GM10266 (cell line): ENCODE measurements around the gene OR10A4.
A peak's percentile ranks its signal among the peaks of the same experiment; 100 is the strongest.
"Not testable (repeated sequence)": the region's sequence is repeated elsewhere in the genome, so short reads cannot be mapped to it uniquely, and the experiment has no call there.

Experiments used
- DNase-seq: peaks from one replicate; pipeline ENCODE4 v3.0.0; 2012; ENCODE audit errors: extremely low spot score
- CTCF ChIP-seq: IDR thresholded peaks from 2 replicates; pipeline ENCODE4 v1.5.1; 2012; ENCODE audit warnings: mild to moderate bottlenecking, low read depth; ENCODE audit not compliant: control insufficient read depth, insufficient read depth; ENCODE audit errors: missing control alignments

The OR10A4 gene

GRCh38 chr11:6895010-6895409 lies 18.6 kb downstream of the OR10A4 start:
- no peak for TF ChIP-seq CTCF
- peak; percentile 21 for DNase-seq

GRCh38 chr11:6898911-6899310 lies 22.5 kb downstream of the OR10A4 start:
- DNase-seq, result no peak
- TF ChIP-seq CTCF, result no peak

- TF ChIP-seq CTCF, result peak; percentile 7
- DNase-seq, result no peak
These were observed 24.0 kb downstream of the OR10A4 start for GRCh38 chr11:6900327-6900999.

- not testable (repeated sequence) for DNase-seq
These were observed 28.4 kb downstream of the OR10A4 start for GRCh38 chr11:6904804-6905203.

- TF ChIP-seq CTCF, result no peak
- DNase-seq, result no peak
These were observed 35.0 kb downstream of the OR10A4 start for GRCh38 chr11:6911378-6911777.

- no peak for DNase-seq
- no peak for TF ChIP-seq CTCF
These were observed 35.5 kb downstream of the OR10A4 start for GRCh38 chr11:6911948-6912347.

- no peak for DNase-seq
- no peak for TF ChIP-seq CTCF
These were observed 43.3 kb downstream of the OR10A4 start for GRCh38 chr11:6919698-6920097.

- DNase-seq, result no peak
- no peak for TF ChIP-seq CTCF
These were observed 44.3 kb downstream of the OR10A4 start, which contains the start of gene OR2D3 for GRCh38 chr11:6920702-6921101. Gene OR2D3, plus strand, starts transcription at chr11:6921002. Its CDS starts 0 bp downstream, at chr11:6921002.
